ENCODE measurements around the gene PPFIA1. TPM values are rescaled to one million over a fixed set of nuclear protein-coding genes. Genes with fewer than 3 reads are reported as not detected.

PPFIA1 gene
- total and polyA plus RNA-seq, 2 of the 8 experiments (the other 6 are each of a cell fraction or from before 2014, with no cell fraction given): 44.3 to 73.5 TPM

DNA sequence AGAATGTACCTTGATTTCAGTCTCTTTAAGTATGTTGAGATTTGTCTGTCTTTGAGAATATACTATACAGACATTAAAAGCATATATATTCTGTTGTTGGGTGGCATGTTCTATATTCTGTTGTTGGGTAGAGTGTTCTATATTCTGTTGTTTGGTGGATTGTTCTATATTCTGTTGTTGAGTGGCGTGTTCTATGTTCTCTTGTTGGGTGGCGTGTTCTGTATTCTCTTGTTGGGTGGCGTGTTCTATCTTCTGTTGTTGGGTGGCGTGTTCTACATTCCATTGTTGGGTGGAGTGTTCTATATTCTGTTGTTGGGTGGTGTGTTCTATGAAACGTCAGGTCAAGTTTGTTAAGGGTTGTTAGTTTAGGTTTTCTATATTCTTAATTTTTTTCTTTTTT lies 100.8 kb downstream of the PPFIA1 start (continued):
- TF ChIP-seq TAF1 (IDR thresholded peaks at IDR 0.05; ENCODE audit: low read depth, low read length) (no peak), SUZ12 (IDR thresholded peaks at IDR 0.05; ENCODE audit: low read length) (no peak), EZH2 (IDR thresholded peaks at IDR 0.05; ENCODE audit: low read depth, low read length, severe bottlenecking) (no peak), SIRT6 (IDR thresholded peaks at IDR 0.05; ENCODE audit: low read length) (no peak), SP2 (IDR thresholded peaks at IDR 0.05; ENCODE audit: low read length) (no peak)

All from H1 (cell line).